ENCODE data around the gene SLC44A4. TPM values are rescaled to one million over a fixed set of nuclear protein-coding genes. Genes with fewer than 3 reads are reported as not detected.
"Not testable (repeated sequence)": the region's sequence is repeated elsewhere in the genome, so short reads cannot be mapped to it uniquely, and the experiment has no call there.

SLC44A4 gene
- polyA plus RNA-seq, 1 of the 3 experiments (the other 2 are of a cell fraction): 0.26 TPM

GRCh38 chr6:31842053-31842452, 36.7 kb downstream of the SLC44A4 start:
- Histone ChIP-seq H3K9me2 (no peaks in the 10 kb centered on the region), H3K9ac (no peak overlapping the region), H3K36me3 (replicated peaks in 1 of 2; ENCODE audit: control insufficient read depth in 1 of 2, insufficient read depth in 2 of 2, low read length in 1 of 2) (peaks cover 20 to 41% of the 10 kb centered on the region in 2 experiments), H3F3A (replicated peaks; ENCODE audit: insufficient read depth) (peaks cover 63% of the 10 kb centered on the region), H3K79me2 (ENCODE audit: insufficient read depth) (peaks cover 17% of the 10 kb centered on the region), H3K4me3 (ENCODE audit: low read depth in 2 of 2, low read length in 1 of 2) (no peak overlapping the region), H3K4me1 (ENCODE audit: control insufficient read depth in 1 of 2, insufficient read depth in 2 of 2, low read depth in 1 of 2, low read length in 1 of 2) (peaks cover 9 to 15% of the 10 kb centered on the region in 2 experiments; a peak in 1 of 4 replicates), H2AFZ (ENCODE audit: low read depth) (no peak overlapping the region), H3K27me3 (ENCODE audit: insufficient read depth) (no peaks in the 10 kb centered on the region), H3K9me3 (no peaks in the 10 kb centered on the region), H4K20me1 (ENCODE audit: insufficient read depth) (peaks cover 40% of the 10 kb centered on the region), H3K4me2 (no peak overlapping the region), H3K27ac (ENCODE audit: low read depth in 2 of 2, low read length in 1 of 2) (no peak overlapping the region)
- 91% methylated on average over 9 of the region's 9 CpGs for WGBS (ENCODE audit: low lambda C conversion rate)
- no peak for TF ChIP-seq RXRA (IDR thresholded peaks at IDR 0.05; ENCODE audit: borderline replicate concordance, low read depth)
- no peak for TF ChIP-seq EZH2phosphoT487 (IDR thresholded peaks at IDR 0.05; ENCODE audit: borderline replicate concordance, low read depth)
- no peak for TF ChIP-seq TCF12 (IDR thresholded peaks at IDR 0.05)
- no peak for TF ChIP-seq POLR2AphosphoS5 (IDR thresholded peaks at IDR 0.05; ENCODE audit: low read depth, low read length)
- no peak for TF ChIP-seq FOXM1 (IDR thresholded peaks at IDR 0.05; ENCODE audit: low read depth)
- no peak for TF ChIP-seq CHD2 (IDR thresholded peaks at IDR 0.05; ENCODE audit: low read length, partially characterized antibody)
- no peak for TF ChIP-seq RCOR1 (IDR thresholded peaks at IDR 0.05; ENCODE audit: low read length)
- TF ChIP-seq JUND (IDR thresholded peaks at IDR 0.05): no peak
- TF ChIP-seq EP300 (IDR thresholded peaks at IDR 0.05; ENCODE audit: borderline replicate concordance in 1 of 2, low read depth in 1 of 2, low read length in 1 of 2): no peak
- TF ChIP-seq YY1 (IDR thresholded peaks at IDR 0.05; ENCODE audit: low read depth): no peak
- TF ChIP-seq RAD21 (IDR thresholded peaks at IDR 0.05; ENCODE audit: low read length): no peak
- TF ChIP-seq MAX (IDR thresholded peaks at IDR 0.05; ENCODE audit: low read depth): no peak
- TF ChIP-seq ZBTB33 (IDR thresholded peaks at IDR 0.05; ENCODE audit: borderline replicate concordance, low read depth): no peak
- TF ChIP-seq ELF1 (IDR thresholded peaks at IDR 0.05): no peak
- TF ChIP-seq TEAD4 (IDR thresholded peaks at IDR 0.05; ENCODE audit: borderline replicate concordance, insufficient read depth): no peak
- TF ChIP-seq USF2 (IDR thresholded peaks at IDR 0.05; ENCODE audit: borderline replicate concordance, low read depth, low read length): no peak
- no peak for TF ChIP-seq NRF1 (IDR thresholded peaks at IDR 0.05; ENCODE audit: low read depth, low read length)
- TF ChIP-seq USF1 (IDR thresholded peaks at IDR 0.05; ENCODE audit: borderline replicate concordance, low read depth): no peak
- no peak for DNase-seq
- ChIA-PET CTCF (no interaction called here), POLR2A (interaction anchor here (0.6 to 1.2 kb wide), 2 partner anchors 21 to 281 kb away, joined by 4 read pairs; partner anchors contain the start of gene NEU1)

- H4K20me1 ChIP-seq (ENCODE audit: insufficient read depth): peaks cover 52% of the 10 kb centered on the region
- not testable (repeated sequence) for H3K9me2 ChIP-seq; H3K27ac ChIP-seq (ENCODE audit: low read depth in 2 of 2, low read length in 1 of 2); H2AFZ ChIP-seq (ENCODE audit: low read depth); DNase-seq; H3K27me3 ChIP-seq (ENCODE audit: insufficient read depth); H3K4me2 ChIP-seq; H3K4me3 ChIP-seq (ENCODE audit: low read depth in 2 of 2, low read length in 1 of 2); H3K9ac ChIP-seq; H3K9me3 ChIP-seq
- H3K4me1 ChIP-seq (ENCODE audit: control insufficient read depth in 1 of 2, insufficient read depth in 2 of 2, low read depth in 1 of 2, low read length in 1 of 2): peaks cover 14 to 17% of the 10 kb centered on the region in 2 experiments; a peak in 1 of 4 replicates
- peaks cover 40% of the 10 kb centered on the region for H3K79me2 ChIP-seq (ENCODE audit: insufficient read depth)
- peaks cover 23 to 52% of the 10 kb centered on the region in 2 experiments for H3K36me3 ChIP-seq (replicated peaks in 1 of 2; ENCODE audit: control insufficient read depth in 1 of 2, insufficient read depth in 2 of 2, low read length in 1 of 2)
- POLR2A ChIA-PET: interaction anchor here (0.9 kb wide), 1 partner anchor 58 kb away, joined by 3 read pairs; the partner anchor contains the start of gene EHMT2
- over 99% methylated on average over 8 of the region's 8 CpGs for WGBS (ENCODE audit: low lambda C conversion rate)
- H3F3A ChIP-seq (replicated peaks; ENCODE audit: insufficient read depth): peaks cover 81% of the 10 kb centered on the region
- CTCF ChIA-PET: interaction anchor here (0.6 to 1.2 kb wide), 4 partner anchors 48 to 241 kb away, joined by 3 to 6 read pairs (median 4); no protein-coding TSS in a partner anchor
Measured at GRCh38 chr6:31839779-31840126, 39.0 kb downstream of the SLC44A4 start.
